Stimulated activated naive CD8-positive, alpha-beta T cell treated with anti-CD3 and anti-CD28 coated beads, Interleukin-15, Interleukin-2, amounts not matched to agents 100 U/mL and 50 U/mL, for 24 hours (primary cell): Measurements from ENCODE around the gene PHC2.
A peak's percentile ranks its signal among the peaks of the same experiment; 100 is the strongest.

Experiments
- ATAC-seq: fragments of 150-1000 bp; cut with Tn5 transposase; one replicate; pipeline ENCODE4 v1.10.0; 2021
- DNase-seq: peaks from one replicate; pipeline ENCODE4 v3.0.0; 2021

PHC2 gene

GRCh38 chr1:33349778-33350610 lies 80.9 kb downstream of the PHC2 start:
- ATAC-seq: peak; percentile 93
- DNase-seq: peak; percentile 84

DNA sequence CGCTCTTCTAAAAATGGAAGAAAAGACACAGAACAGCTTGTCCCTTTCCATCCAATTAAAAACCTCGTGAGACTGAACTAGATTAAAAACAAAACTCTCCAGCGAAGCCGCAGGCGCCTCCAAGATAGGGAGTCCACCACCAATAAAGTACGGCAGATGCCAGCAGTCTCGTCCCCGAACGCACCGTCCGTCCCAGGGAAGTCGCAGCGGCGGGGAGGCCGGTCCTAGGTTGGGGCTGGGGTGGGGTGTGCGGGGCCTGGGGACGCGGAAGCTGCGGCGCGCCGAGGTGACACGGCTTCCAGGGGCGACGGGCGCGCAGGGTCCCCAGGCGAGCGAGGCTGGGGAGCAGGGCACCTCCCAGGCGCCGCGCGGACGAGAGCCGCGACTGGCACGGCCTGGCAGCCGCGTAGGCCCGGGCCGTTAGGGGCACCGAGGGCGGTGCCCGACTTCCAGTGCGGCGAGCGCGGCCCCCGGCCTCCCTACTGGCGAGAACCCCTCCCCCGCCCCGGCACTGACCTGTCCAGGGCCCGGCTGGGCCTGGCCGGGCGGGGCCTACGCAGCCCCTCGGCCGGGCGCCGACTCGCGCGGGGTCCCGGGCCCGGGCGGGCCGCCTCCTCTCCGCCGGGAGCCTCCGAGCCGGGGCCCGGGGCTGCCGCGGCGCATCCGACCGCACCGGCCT lies 81.7 kb downstream of the PHC2 start:
- peak; percentile 56 for DNase-seq
- peak; percentile 30 for ATAC-seq

DNA sequence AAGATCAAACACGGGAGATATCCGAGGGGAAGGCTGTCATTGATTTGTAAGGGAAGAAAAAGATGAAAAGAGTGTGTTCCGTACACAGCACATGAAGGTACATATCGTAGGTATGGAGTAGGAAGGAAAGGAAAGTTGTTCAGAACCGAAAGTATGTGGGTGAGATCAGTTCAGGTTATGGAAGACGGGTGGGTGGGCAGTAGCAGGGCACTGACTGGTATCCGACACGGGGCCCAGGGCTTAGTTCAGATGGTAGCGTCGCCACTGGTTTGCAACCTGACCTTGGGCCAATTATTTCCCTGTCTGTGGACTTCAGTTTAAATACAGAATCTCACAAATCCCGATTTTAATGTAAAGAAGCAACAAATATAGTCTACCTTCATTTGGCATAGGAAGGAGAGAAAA lies 82.2 kb downstream of the PHC2 start:
- DNase-seq (peak; percentile 37), ATAC-seq (peak; percentile 25)

- no peak for ATAC-seq
- DNase-seq: no peak
These were observed 82.7 kb downstream of the PHC2 start for GRCh38 chr1:33348194-33348593.

DNA sequence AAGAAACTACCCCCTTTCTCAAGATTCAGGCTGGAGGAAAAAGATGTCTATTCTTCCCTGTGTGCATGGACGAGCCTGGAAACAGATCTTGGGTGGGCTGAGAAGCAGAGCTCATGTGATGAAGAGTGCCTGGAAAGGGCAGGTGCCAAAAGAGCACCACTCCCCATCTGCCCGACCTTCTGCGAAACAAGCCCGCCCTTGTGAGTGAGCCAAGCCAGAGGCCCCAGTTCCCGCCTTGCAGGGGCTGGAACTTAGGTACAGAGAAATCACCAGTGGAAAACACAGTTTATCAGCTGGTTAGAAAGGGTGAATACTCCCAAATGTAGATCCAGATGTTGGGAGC lies 83.3 kb downstream of the PHC2 start:
- ATAC-seq (no peak), DNase-seq (no peak)

DNA sequence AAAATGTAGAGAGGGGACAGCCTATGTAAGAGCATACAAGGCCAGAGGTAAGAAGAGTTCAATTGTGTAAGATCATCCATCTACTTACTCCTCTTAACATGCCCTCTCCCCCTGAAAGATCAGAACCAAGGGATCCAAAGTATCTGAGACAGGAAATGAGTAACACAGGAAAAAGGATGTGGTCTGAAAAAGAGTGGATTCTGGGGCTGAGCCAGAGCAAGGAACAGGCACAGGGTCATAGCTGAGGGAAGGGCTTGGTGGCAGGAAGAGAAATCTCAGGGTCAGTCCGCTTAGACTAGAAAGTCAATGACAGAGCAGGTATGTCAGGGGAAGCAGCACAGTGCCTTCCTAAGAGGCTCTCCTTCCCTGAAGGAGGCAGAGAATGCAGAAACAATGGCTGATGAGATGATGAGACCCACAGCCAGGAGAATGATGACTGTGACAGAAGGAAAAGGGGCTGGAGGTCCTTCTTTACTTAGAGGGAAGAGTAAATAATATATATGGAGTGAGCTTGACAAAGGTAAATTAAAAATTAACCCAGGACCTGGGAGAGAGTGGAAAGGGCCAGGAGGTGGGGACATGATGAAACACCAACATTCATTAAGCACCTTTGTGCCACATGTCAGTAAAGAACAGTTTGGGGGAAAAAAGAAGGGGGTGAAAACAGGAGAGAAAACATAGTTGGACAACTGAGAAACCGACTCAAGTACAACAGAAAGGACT lies 83.8 kb downstream of the PHC2 start:
- ATAC-seq (no peak), DNase-seq (no peak)

DNA sequence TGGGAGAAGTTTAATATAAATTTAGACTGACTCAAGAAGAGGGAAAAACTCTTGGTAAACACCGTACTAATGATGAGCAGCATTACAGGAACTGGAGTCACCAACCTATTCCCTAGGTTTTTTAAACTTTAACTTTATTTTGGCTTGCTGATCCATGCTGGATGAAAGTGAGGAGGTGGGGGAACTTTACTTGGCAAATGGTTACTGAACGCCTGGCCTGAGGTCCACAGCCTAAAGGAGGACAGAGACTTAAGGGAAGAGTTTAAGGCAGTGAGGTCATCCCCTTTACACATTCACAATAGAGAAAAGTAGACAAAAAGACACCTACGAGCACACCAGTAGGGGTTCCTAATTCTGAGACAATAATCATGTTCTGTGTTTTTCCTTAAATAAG lies 84.4 kb downstream of the PHC2 start:
- ATAC-seq (no peak), DNase-seq (no peak)

DNA sequence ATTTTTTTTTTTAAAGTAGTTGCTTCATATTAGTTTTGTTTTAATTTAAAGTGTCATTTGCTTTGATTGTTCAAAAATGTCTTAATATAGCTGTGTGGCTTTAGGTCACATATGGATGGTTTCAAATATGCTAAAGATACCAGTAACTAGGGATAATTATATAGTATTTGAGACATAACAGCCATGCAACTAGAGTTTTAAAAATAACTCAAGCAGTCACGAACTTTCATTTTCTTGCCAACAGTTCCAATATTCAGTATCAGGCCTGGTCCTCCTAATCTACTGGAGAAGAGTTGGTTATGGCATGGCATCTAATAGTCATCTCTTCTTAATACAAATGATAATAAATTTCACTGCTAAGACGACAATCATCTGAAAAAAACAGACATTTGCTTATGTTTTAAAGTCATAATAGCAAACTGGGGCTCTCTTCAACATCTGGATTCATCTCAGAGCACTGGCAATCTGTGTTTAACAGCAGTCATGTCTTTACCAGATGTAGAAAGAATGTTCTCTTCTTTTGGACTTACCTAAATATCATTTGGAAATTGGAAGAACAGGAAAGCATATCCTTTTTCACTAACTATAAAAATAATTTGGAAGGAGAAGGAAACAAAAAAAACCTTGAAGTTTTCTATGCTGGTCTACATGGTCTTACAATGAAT lies 85.9 kb downstream of the PHC2 start:
- no peak for DNase-seq
- no peak for ATAC-seq

- ATAC-seq (no peak), DNase-seq (no peak)
These were observed 87.4 kb downstream of the PHC2 start for GRCh38 chr1:33343539-33343938.

- ATAC-seq: no peak
- DNase-seq: no peak
These were observed 88.7 kb downstream of the PHC2 start for GRCh38 chr1:33342041-33342723.

- no peak for DNase-seq
- no peak for ATAC-seq
These were observed 89.7 kb downstream of the PHC2 start for GRCh38 chr1:33341190-33341589.

DNA sequence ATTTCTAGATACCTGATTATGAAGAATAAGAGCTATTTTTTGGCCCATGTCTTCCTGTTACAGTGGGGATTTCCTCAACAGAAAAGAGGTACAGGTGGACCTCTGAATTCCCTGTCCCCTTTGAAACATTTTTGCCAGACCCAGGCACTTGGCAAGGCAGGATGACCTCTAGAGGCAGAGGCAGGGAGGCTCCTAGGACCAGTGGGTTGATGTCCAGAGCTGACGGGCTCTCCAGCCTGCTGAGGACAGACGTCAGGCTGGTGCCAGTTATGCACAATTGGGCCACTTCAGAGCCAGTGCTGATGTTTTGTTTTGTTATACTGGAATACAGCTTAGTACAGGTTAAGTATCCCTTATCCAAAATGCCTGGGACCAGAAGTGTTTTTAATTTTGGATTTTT lies 91.5 kb downstream of the PHC2 start:
- ATAC-seq: no peak
- DNase-seq: no peak

- ATAC-seq (no peak), DNase-seq (no peak)
These were observed 92.3 kb downstream of the PHC2 start for GRCh38 chr1:33338440-33339211.

GRCh38 chr1:33338048-33338439 lies 92.9 kb downstream of the PHC2 start:
- DNase-seq (no peak), ATAC-seq (no peak)

DNA sequence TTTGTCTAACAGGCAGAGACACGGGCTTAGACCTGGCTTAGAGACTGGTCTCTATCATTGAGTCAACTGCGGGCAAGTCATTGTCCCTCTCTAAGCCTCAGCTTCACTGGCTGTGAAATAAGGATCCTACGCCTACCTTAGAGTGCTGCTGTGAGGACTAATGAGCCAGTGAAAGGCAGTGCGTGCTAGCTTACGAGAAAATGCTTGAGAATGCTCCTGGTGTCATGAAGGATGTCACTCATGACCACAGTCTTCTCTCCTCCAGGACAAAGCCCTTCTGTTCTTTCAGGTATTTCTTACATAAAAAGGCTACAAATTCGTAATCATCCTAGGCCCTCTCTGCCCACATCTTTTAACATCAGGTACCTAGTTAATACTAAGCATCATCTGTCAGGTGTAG lies 93.5 kb downstream of the PHC2 start:
- DNase-seq (no peak), ATAC-seq (no peak)

DNA sequence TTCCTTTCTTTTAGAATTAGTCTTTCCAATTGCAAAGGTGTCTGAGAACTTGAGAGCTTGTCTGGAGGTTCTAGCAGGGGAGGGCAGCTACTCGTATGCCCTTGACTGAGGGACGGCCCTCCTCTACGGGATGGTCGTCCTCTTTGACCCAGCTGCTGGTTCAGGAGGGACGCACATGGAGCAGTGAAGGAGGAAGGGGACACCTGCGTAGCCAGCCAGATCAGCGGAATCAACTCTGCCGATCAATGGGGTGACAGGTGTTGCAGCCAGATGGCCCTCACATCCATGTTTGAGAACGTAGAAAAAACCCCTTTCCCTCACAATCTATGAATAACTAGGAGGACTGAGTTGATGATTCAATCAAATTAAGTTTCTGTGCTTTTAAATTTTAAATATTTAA lies 94.3 kb downstream of the PHC2 start:
- ATAC-seq: no peak
- no peak for DNase-seq

GRCh38 chr1:33335020-33335419 lies 95.9 kb downstream of the PHC2 start:
- no peak for ATAC-seq
- DNase-seq: no peak

DNA sequence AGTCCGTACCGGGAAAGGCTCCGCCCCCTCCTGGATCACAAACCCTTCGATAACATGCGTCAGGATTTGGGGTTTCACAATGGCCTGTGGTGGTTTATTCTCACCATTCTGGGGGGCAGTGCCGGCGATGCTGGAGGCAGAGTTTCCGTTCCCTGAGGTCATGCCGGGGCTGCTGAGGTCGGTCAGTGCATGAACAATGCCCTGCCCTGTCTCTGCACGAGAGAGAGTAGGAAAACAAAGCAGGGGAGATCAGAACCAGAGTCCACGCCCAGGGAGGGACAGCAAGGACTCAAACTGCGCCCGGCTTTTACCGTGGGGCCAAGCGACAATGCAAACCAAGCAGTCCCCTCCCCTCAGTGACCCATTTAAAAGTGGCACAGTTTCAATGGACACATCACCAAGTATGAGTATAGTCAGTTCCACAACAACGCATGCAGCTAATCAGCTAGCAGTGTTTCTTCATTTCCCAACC lies 96.8 kb downstream of the PHC2 start:
- no peak for ATAC-seq
- no peak for DNase-seq

GRCh38 chr1:33332881-33333280 lies 98.0 kb downstream of the PHC2 start:
- no peak for DNase-seq
- ATAC-seq: no peak

DNA sequence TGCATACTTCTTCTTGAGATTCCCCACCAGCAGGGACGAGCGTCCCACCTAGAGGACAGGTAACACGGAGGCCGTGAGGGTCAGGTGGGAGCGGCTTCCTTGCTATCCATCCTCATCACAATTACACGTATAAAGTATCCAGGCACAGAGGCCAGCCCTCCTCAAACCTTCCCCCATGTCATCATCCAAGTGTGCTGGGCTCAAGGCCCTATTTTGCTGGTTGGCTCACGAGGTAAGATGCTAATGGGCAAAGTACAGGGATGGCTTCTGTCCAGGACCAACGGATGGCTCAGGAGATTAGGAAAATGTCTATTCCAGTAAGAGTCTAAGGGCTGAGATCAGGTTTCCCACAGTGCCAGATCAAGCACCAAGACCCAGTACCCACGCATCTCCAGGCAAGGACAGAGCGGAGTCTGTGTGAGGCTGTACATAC lies 98.5 kb downstream of the PHC2 start:
- ATAC-seq (no peak), DNase-seq (no peak)
